ENCODE data around the gene WWP2.

Gene WWP2

DNA sequence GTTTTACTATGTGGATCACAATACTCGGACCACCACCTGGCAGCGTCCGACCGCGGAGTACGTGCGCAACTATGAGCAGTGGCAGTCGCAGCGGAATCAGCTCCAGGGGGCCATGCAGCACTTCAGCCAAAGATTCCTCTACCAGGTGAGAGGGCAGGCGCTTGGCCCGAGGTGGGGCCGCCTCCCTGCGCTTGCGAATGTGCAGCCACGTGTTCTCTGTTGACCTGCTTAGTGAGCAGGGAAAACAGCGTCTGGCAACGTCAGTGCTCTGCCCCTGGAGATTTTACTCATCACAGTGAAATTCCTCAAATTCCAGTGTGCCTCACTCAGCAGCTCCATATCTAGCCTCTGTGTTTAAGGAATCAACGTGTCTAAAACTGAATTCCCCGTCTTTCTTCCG lies 155.6 kb downstream of the WWP2 start:
- TF ChIP-seq CTCF (conservative IDR thresholded peaks at IDR 0.05) = no peak
- H3K27ac ChIP-seq = no peak overlapping the region

DNA sequence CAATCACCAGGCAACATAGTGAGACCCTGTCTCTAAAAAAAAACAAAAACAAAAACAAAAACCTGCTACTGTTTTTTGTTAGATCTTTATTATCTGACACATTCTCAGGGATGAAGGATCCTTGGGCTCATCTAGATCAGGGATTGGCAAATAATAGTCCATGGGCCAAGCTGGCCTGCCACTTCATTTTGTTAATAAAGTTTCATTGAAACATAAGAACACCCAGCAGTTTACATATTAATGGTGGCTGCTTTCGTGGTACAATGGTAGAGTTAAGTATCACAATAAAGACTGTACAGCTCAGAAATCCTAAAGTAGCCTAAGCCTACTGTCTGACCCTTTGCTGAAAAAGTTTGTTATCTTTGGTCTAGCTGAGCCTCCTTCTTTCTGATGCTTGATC lies 156.1 kb downstream of the WWP2 start:
- no peak overlapping the region for H3K27ac ChIP-seq
- TF ChIP-seq CTCF (conservative IDR thresholded peaks at IDR 0.05) = no peak

GRCh38 chr16:69921127-69921526 lies 159.0 kb downstream of the WWP2 start:
- no peak overlapping the region for H3K27ac ChIP-seq
- no peak for TF ChIP-seq CTCF (conservative IDR thresholded peaks at IDR 0.05)

- TF ChIP-seq CTCF (conservative IDR thresholded peaks at IDR 0.05) = no peak
These were observed 160.1 kb downstream of the WWP2 start for GRCh38 chr16:69922200-69922599.

GRCh38 chr16:69924041-69924775 lies 162.1 kb downstream of the WWP2 start:
- no peak for TF ChIP-seq CTCF (conservative IDR thresholded peaks at IDR 0.05)
- H3K27ac ChIP-seq = no peak overlapping the region

More at GRCh38 chr16:69922200-69922599, 160.1 kb downstream of the WWP2 start:
- no peak overlapping the region for H3K27ac ChIP-seq

DNA sequence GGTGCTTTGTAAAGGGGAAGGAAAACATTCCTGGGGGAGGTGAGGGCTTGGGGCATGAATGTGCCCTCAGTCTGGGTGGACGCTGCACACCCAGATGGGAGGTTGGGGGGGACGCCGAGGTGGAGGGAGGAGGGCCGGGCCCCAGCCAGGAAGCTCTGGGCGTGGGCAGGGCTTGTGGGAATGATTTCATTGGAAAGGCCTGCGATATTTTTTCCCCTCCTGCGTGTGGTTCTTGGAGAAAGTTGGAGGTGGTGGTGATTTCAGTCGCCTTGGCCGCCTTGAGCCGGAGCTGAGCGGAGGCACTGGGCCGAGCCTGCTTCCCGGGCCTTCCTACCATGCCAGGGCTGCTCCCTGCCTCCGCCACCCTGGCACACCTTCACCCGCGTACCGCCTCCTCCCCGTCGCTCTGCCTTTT lies 162.7 kb downstream of the WWP2 start:
- no peak overlapping the region for H3K27ac ChIP-seq
- no peak for TF ChIP-seq CTCF (conservative IDR thresholded peaks at IDR 0.05)

DNA sequence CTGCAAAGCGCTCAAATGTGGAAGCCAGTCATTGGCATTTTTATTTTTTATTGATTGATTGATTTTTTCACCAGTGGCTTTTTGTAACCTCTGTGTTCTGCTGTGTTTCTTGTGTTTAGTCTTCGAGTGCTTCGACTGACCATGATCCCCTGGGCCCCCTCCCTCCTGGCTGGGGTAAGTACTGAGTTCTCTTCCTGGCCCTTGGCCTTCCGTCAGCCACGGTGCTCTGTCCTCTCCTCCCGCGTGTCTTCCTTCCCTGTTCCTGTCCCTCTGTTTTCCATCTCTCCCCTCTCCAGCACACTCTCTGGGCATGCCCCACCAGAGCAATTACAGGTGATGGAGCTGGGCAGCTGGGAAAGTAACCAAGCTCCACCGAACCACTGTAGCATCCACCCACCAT lies 163.2 kb downstream of the WWP2 start:
- H3K27ac ChIP-seq = no peak overlapping the region
- TF ChIP-seq CTCF (conservative IDR thresholded peaks at IDR 0.05) = no peak
